HEK293T (cell line): Measurements from ENCODE around the gene PTPRM.

Source experiments
- ARNT ChIP-seq: fragments of 450-650 bp; IDR thresholded peaks from 2 replicates; pipeline ENCODE4 v1.6.1; 2017; ENCODE audit warnings: mild to moderate bottlenecking
- BHLHE40 ChIP-seq: fragments of 450-650 bp; IDR thresholded peaks from 2 replicates; pipeline ENCODE4 v1.6.1; 2016; ENCODE audit warnings: mild to moderate bottlenecking, moderate library complexity, borderline replicate concordance
- ELF4 ChIP-seq: fragments of 450-650 bp; IDR thresholded peaks from 2 replicates; pipeline ENCODE4 v1.6.1; 2017; ENCODE audit warnings: antibody characterized with exemption
- FOXM1 ChIP-seq: fragments of 450-650 bp; IDR thresholded peaks from 2 replicates; pipeline ENCODE4 v1.6.1; 2017; ENCODE audit warnings: mild to moderate bottlenecking, borderline replicate concordance
- L3MBTL2 ChIP-seq: fragments of 450-650 bp; conservative IDR thresholded peaks from 2 replicates; pipeline ENCODE4 v1.6.1; 2016; ENCODE audit warnings: mild to moderate bottlenecking
- SUZ12 ChIP-seq: fragments of 450-650 bp; IDR thresholded peaks from 2 replicates; pipeline ENCODE4 v1.6.1; 2016; ENCODE audit warnings: mild to moderate bottlenecking
- TARDBP ChIP-seq: fragments of 450-650 bp; IDR thresholded peaks from 2 replicates; pipeline ENCODE4 v1.6.1; 2016
- ZNF384 ChIP-seq: fragments of 450-650 bp; IDR thresholded peaks from 2 replicates; pipeline ENCODE4 v1.6.1; 2016

DNA sequence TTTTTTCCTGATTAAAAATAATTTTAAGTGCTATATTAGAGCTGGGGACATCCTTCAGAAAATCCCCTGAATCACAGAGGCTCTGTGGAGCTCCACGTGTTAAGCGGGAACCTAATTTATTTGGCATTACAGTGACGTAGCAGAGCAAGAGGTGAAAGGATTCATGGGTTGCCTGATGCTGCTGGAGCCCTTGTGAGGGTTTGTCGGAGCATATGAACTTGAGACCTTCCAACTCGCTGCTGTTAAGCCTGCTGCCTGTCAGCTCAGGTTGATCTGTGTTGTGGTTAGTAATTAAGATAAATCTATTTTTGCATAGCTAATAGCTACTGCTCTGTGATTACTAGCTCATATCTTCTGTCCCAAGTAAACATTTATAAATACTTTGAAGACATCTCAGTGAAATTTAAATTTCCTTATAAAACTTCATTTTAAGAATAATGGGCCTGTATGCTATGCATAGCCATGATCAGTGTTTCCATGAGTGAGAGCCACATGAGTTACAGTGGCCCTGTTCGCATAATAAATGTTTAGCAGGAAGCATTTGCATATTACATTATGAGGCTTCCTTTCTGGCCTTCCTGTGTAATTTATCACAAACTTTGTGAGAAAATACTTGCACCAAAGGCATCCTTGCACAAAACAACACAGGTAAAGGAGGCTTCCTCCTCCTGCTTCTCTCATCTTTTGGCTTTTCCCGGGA, 438.9 kb downstream of the PTPRM start:
- TF ChIP-seq SUZ12 (no peak), BHLHE40 (no peak), FOXM1 (no peak), ARNT (no peak), TARDBP (no peak), L3MBTL2 (no peak), ELF4 (no peak), ZNF384 (no peak)
